HepG2 (cell line): Measurements from ENCODE around the gene TESK1. TPM values are rescaled to one million over a fixed set of nuclear protein-coding genes. Genes with fewer than 3 reads are reported as not detected.

Source experiments
- ADNP ChIP-seq: sonication (generic); formaldehyde crosslinking; IDR thresholded peaks from 2 replicates; pipeline ENCODE4 v1.4.0; 2020; ENCODE audit warnings: missing genetic modification reagents
- ATF7 ChIP-seq, 2 experiments: fragments of 450-650 bp in 1 of 2; sonication (generic) in 1 of 2; formaldehyde crosslinking in 1 of 2; IDR thresholded peaks; 2 replicates each; pipeline versions ENCODE4 v1.4.0 to v1.6.1; 2016 to 2020; ENCODE audit warnings: antibody characterized with exemption in 1 of 2, mild to moderate bottlenecking in 1 of 2, missing genetic modification reagents in 1 of 2
- ELF4 ChIP-seq: sonication (generic); formaldehyde crosslinking; IDR thresholded peaks from 2 replicates; pipeline ENCODE4 v1.5.0; 2020; ENCODE audit warnings: missing genetic modification reagents, mild to moderate bottlenecking, moderate library complexity, borderline replicate concordance
- GPBP1L1 ChIP-seq: sonication (generic); formaldehyde crosslinking; IDR thresholded peaks from 2 replicates; pipeline ENCODE4 v1.5.0; 2020; ENCODE audit warnings: mild to moderate bottlenecking, missing genetic modification reagents
- GTF2F1 ChIP-seq: fragments of 150-350 bp; IDR thresholded peaks from 2 replicates; pipeline ENCODE4 v1.6.1; 2014; ENCODE audit warnings: low read length
- HNRNPL ChIP-seq: fragments of 200-400 bp; formaldehyde crosslinking; IDR thresholded peaks from 2 replicates; pipeline ENCODE4 v1.6.1; 2017; ENCODE audit warnings: mild to moderate bottlenecking, low read depth, low read length
- HNRNPUL1 ChIP-seq: fragments of 200-400 bp; formaldehyde crosslinking; IDR thresholded peaks from 2 replicates; pipeline ENCODE4 v1.6.1; 2017; ENCODE audit warnings: low read depth, mild to moderate bottlenecking, low read length, moderate library complexity
- ISL2 ChIP-seq: sonication (generic); formaldehyde crosslinking; IDR thresholded peaks from 2 replicates; pipeline ENCODE4 v1.5.0; 2020; ENCODE audit warnings: missing genetic modification reagents
- NFE2L2 ChIP-seq: fragments of 150-350 bp; IDR thresholded peaks from 2 replicates; pipeline ENCODE4 v1.6.1; 2014; ENCODE audit warnings: low read length
- NRL ChIP-seq: sonication (generic); formaldehyde crosslinking; IDR thresholded peaks from 2 replicates; pipeline ENCODE4 v1.5.0; 2020; ENCODE audit warnings: missing genetic modification reagents, mild to moderate bottlenecking, moderate library complexity, borderline replicate concordance
- SMC3 ChIP-seq: IDR thresholded peaks from 2 replicates; pipeline ENCODE4 v1.6.1; 2011; ENCODE audit warnings: low read length, improper control_type of control experiment
- SMYD3 ChIP-seq: sonication (generic); formaldehyde crosslinking; IDR thresholded peaks from 2 replicates; pipeline ENCODE4 v1.8.1; 2023; ENCODE audit warnings: mild to moderate bottlenecking, missing genetic modification reagents
- THRA ChIP-seq: sonication (generic); formaldehyde crosslinking; IDR thresholded peaks from 2 replicates; pipeline ENCODE4 v1.4.0; 2020; ENCODE audit warnings: missing genetic modification reagents, borderline replicate concordance
- USF2 ChIP-seq, 2 experiments: sonication (generic) in 1 of 2; formaldehyde crosslinking in 1 of 2; IDR thresholded peaks; 2 replicates each; pipeline versions ENCODE4 v1.5.1 to v1.6.1; 2011 to 2020; ENCODE audit warnings: borderline replicate concordance in 1 of 2, low read depth in 1 of 2, low read length in 1 of 2, mild to moderate bottlenecking in 1 of 2, missing genetic modification reagents in 1 of 2, moderate library complexity in 1 of 2
- ZBTB14 ChIP-seq: sonication (generic); formaldehyde crosslinking; IDR thresholded peaks from 2 replicates; pipeline ENCODE4 v1.4.0; 2020; ENCODE audit warnings: missing genetic modification reagents
- ZNF143 ChIP-seq: sonication (generic); formaldehyde crosslinking; IDR thresholded peaks from 2 replicates; pipeline ENCODE4 v1.4.0; 2020; ENCODE audit warnings: missing genetic modification reagents
- ZNF44 ChIP-seq: sonication (generic); formaldehyde crosslinking; IDR thresholded peaks from 2 replicates; pipeline ENCODE4 v1.5.1; 2020; ENCODE audit warnings: mild to moderate bottlenecking, missing genetic modification reagents
- ZNF512 ChIP-seq: sonication (generic); formaldehyde crosslinking; IDR thresholded peaks from 2 replicates; pipeline ENCODE4 v1.4.0; 2020; ENCODE audit warnings: mild to moderate bottlenecking, missing genetic modification reagents
- ZNF616 ChIP-seq: sonication (generic); formaldehyde crosslinking; IDR thresholded peaks from 2 replicates; pipeline ENCODE4 v1.5.0; 2020; ENCODE audit warnings: low read depth, mild to moderate bottlenecking, missing genetic modification reagents
- ZNF766 ChIP-seq: sonication (generic); formaldehyde crosslinking; IDR thresholded peaks from 2 replicates; pipeline ENCODE4 v1.5.0; 2020; ENCODE audit warnings: missing genetic modification reagents, borderline replicate concordance
- ZNF879 ChIP-seq: sonication (generic); formaldehyde crosslinking; IDR thresholded peaks from 2 replicates; pipeline ENCODE4 v1.8.1; 2023; ENCODE audit warnings: missing genetic modification reagents
- ZSCAN9 ChIP-seq: IDR thresholded peaks from 2 replicates; pipeline ENCODE4 v1.6.1; 2016; ENCODE audit warnings: borderline replicate concordance
- polyA plus RNA-seq, 8 experiments: library from polyadenylated mRNA; depleted of rRNA in 3 of 8; stranded (reverse) in 7 of 8; unstranded in 1 of 8; fragments of >200 nt; fragmentation: Illumina TruSeq in 4 of 8; extraction: Trizol in 4 of 8; gene quantifications; 2 replicates each; pipeline versions ENCODE4 v1.2.1 to v1.2.3, GENCODE V29; 2011 to 2016; ENCODE audit warnings: low read depth in 4 of 8, missing spikeins in 1 of 8, mixed read lengths in 1 of 8; ENCODE audit not compliant: insufficient read depth in 1 of 8
- total RNA-seq, 5 experiments: library from RNA; depleted of rRNA; stranded (reverse); fragments of >200 nt; fragmentation: Illumina TruSeq; extraction: Trizol; gene quantifications; 2 replicates each; pipeline ENCODE4 v1.2.3, GENCODE V29; 2016; ENCODE audit warnings: low read depth in 1 of 5

TESK1 gene
- total and polyA plus RNA-seq, 2 of the 13 experiments (the other 11 are each of a cell fraction or from before 2014, with no cell fraction given): 7.3 to 13.6 TPM

- TF ChIP-seq GPBP1L1 (CRISPR knock-in tag) (no peak), USF2 (IDR thresholded peaks at IDR 0.05; ENCODE audit: low read depth, low read length) (no peak), USF2 (CRISPR knock-in tag; IDR thresholded peaks at IDR 0.05; ENCODE audit: borderline replicate concordance) (no peak), ZNF879 (CRISPR knock-in tag) (no peak), HNRNPUL1 (0 out of 2 replicates have a peak, but pooled peaks have one; percentile 35), ZNF512 (no peak), NFE2L2 (no peak), ZNF143 (CRISPR knock-in tag) (peak; percentile 97), ADNP (CRISPR knock-in tag) (no peak), ATF7 (IDR thresholded peaks at IDR 0.05) (no peak), ATF7 (CRISPR knock-in tag; IDR thresholded peaks at IDR 0.05) (no peak), ELF4 (no peak), NRL (CRISPR knock-in tag) (0 out of 2 replicates have a peak, but pooled peaks have one; percentile 45), ZNF616 (CRISPR knock-in tag) (no peak), THRA (CRISPR knock-in tag) (no peak), ZNF44 (CRISPR knock-in tag) (no peak), ISL2 (CRISPR knock-in tag) (0 out of 2 replicates have a peak, but pooled peaks have one; percentile 22), SMYD3 (CRISPR knock-in tag) (no peak), ZNF766 (CRISPR knock-in tag) (no peak), SMC3 (no peak), ZSCAN9 (no peak), HNRNPL (0 out of 2 replicates have a peak, but pooled peaks have one; percentile 40), GTF2F1 (no peak), ZBTB14 (CRISPR knock-in tag) (peak; percentile 29; the same call in 1 of the 2 replicates)
Observed at GRCh38 chr9:35646533-35647265, 41.6 kb downstream of the TESK1 start (continued).
